Hepatocyte (in vitro differentiated cells): ENCODE data around the gene POU3F3.
A peak's percentile ranks its signal among the peaks of the same experiment; 100 is the strongest.

Experiments
- EZH2 ChIP-seq: fragments of 200-600 bp; sonication (generic); IDR thresholded peaks from 2 replicates; pipeline ENCODE4 v1.6.1; 2016; ENCODE audit warnings: antibody characterized with exemption, mild to moderate bottlenecking, borderline replicate concordance
- EZH2phosphoT487 ChIP-seq: fragments of 200-600 bp; sonication (generic); IDR thresholded peaks from one replicate; pipeline ENCODE4 v1.6.1; 2018; ENCODE audit warnings: antibody characterized with exemption, mild to moderate bottlenecking, low read depth, moderate library complexity; ENCODE audit not compliant: unreplicated experiment, severe bottlenecking
- TF ChIP-seq, protein P1 (sequence below): fragments of 200-600 bp; sonication (generic); IDR thresholded peaks from 2 replicates; pipeline ENCODE4 v1.5.1; 2016; ENCODE audit warnings: antibody characterized with exemption, mild to moderate bottlenecking; ENCODE audit not compliant: poor library complexity

DNA sequence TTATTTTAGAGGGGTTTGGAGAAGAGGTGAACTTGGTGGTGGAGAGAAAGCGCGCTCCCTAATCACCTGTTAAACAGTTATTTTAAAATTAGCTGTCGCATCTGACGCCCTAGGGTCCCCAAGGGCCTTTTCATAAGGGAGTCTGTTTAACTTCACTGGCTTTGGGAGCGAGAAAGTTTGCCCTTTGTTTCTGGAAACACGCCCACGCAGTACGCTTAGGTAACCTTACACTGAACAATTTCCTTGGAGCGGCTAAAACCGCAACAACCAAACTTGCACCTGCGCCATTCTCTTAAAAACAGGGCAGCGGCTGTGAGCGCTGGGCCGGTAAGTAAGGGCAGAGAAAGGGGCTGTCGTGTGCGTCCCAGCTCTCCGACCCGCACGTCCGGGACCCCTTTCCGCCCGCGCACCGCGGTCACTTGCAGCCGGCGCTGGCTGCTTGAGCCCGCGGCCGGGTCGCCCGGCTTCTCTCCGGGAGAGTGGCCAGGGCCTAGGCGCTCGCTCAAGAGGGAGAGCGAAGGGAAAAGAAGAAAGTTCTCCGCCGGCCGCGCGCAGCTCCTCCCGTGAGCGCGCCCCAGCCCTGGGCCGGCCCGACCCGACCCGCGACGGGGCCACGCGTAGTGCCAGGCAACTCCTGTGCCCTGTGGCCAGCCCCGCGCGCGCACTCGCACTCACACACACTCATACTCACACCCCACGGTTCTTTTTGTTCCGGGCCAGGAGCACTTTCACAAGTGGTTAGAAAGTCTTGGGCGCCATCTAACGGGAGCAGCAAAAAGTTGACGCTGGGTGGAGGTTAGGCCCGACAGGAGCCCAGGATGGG is 19.2 kb downstream of the POU3F3 start:
- TF ChIP-seq, protein P1, sequence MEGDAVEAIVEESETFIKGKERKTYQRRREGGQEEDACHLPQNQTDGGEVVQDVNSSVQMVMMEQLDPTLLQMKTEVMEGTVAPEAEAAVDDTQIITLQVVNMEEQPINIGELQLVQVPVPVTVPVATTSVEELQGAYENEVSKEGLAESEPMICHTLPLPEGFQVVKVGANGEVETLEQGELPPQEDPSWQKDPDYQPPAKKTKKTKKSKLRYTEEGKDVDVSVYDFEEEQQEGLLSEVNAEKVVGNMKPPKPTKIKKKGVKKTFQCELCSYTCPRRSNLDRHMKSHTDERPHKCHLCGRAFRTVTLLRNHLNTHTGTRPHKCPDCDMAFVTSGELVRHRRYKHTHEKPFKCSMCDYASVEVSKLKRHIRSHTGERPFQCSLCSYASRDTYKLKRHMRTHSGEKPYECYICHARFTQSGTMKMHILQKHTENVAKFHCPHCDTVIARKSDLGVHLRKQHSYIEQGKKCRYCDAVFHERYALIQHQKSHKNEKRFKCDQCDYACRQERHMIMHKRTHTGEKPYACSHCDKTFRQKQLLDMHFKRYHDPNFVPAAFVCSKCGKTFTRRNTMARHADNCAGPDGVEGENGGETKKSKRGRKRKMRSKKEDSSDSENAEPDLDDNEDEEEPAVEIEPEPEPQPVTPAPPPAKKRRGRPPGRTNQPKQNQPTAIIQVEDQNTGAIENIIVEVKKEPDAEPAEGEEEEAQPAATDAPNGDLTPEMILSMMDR: peak; percentile 72
- TF ChIP-seq EZH2: peak; percentile 36
- TF ChIP-seq EZH2phosphoT487: no peak
